ENCODE data around the gene ALS2CL.

Gene ALS2CL

DNA sequence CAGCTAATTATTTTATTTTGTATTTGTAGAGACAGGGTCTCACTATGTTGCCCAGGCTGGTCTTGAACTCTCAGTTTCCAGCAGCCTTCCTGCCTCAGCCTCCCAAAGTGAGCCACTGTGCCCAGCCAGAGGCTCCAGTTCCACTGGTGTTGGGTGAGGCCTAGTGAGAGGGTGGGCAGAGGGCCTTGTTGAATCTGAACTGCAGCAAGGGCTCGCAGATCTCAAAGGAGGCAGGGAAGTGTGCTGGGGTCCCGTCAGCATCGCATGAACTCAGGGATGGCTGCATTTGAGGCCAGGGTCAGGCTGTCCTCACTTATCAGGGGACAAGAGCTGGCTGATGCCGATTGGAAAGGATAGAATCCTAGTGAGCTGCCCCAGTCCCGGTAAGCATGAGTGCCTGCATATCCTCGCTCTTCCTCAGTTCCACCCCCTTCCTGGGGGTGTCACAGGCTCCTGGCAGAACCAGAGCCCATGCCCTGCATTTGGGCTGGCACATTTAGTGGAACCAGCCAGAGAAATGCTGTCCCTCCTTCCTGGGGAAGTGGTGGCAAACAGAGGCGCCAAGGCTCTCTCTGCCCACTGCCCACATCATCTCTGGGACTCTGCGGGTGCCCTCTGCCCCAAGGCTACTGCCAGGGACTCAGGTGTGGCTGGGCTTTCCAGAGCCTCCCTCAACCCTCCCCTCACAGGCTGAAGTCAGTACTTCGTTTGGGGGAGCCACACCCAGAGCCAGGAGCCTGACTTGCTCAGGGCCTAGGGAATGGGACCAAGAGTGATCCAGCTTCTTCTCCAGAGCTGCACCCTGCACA is 24.1 kb downstream of the ALS2CL start:
- Histone ChIP-seq H3K79me1 (replicated peaks; ENCODE audit: low read length, poor library complexity, severe bottlenecking) (no peaks in the 10 kb centered on the region), H3K14ac (ENCODE audit: low read length in 2 of 2) (no peak overlapping the region), H3K4me1 (ENCODE audit: control insufficient read depth, insufficient read depth, low read depth, low read length) (peaks cover 2% of the 10 kb centered on the region), H2BK5ac (ENCODE audit: low read depth, low read length, poor library complexity, severe bottlenecking) (no peak overlapping the region), H2BK120ac (ENCODE audit: low read depth, low read length) (no peak overlapping the region), H3K36me3 (ENCODE audit: control insufficient read depth in 1 of 2, insufficient read depth in 2 of 2, low read depth in 1 of 2, low read length in 2 of 2) (no peaks in the 10 kb centered on the region), H3K4ac (ENCODE audit: low read depth in 1 of 2, low read length in 2 of 2) (no peak overlapping the region), H3K9ac (ENCODE audit: low read length) (no peak overlapping the region), H3K18ac (ENCODE audit: low read depth in 1 of 2, low read length in 2 of 2) (no peak overlapping the region), H3K9me3 (ENCODE audit: control insufficient read depth, low read length) (no peaks in the 10 kb centered on the region), H3K4me3 (ENCODE audit: insufficient read depth in 1 of 2, low read depth in 1 of 2, low read length in 2 of 2) (no peak overlapping the region), H2BK12ac (ENCODE audit: low read length in 2 of 2) (no peak overlapping the region), H3K4me2 (ENCODE audit: low read length, poor library complexity, severe bottlenecking) (no peak overlapping the region), H3K27ac (ENCODE audit: low read length, poor library complexity, severe bottlenecking) (no peak overlapping the region), H2BK15ac (ENCODE audit: low read depth, poor library complexity, severe bottlenecking) (no peak overlapping the region), H2AFZ (ENCODE audit: low read depth, low read length) (no peak overlapping the region), H4K91ac (ENCODE audit: low read length) (no peak overlapping the region), H2AK5ac (ENCODE audit: low read length, severe bottlenecking) (no peak overlapping the region), H3K23ac (ENCODE audit: low read length in 2 of 2) (no peak overlapping the region), H4K8ac (ENCODE audit: low read length) (no peak overlapping the region), H3K27me3 (ENCODE audit: control insufficient read depth in 1 of 2, insufficient read depth in 1 of 2, low read length in 2 of 2) (peaks cover 10 to 35% of the 10 kb centered on the region in 2 experiments)
- no peak for DNase-seq
- WGBS = 88% methylated on average over 9 of the region's 9 CpGs

DNA sequence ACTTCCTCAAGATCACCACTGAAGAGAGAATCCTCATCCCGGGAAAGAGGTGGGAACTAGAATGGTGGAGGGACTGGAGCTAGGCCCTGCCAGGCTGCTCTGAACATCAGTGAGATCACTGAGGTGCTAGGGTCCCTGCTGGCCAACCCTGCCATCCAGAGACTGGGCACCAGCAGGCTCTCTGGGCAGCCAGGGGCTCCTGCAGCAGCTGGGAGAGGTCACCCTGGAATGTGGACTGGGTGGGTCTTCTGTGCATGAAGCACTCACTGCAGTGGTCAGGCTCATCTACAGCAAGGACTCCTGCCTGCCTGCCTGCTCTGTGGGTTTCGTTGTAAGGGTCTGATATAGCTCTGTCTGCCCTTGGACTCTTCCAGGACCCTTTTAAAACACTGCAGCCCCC is 24.9 kb downstream of the ALS2CL start:
- Histone ChIP-seq H4K8ac (ENCODE audit: low read length) (no peak overlapping the region), H2BK15ac (ENCODE audit: low read depth, poor library complexity, severe bottlenecking) (no peak overlapping the region), H3K9me3 (ENCODE audit: control insufficient read depth, low read length) (no peaks in the 10 kb centered on the region), H2AFZ (ENCODE audit: low read depth, low read length) (no peak overlapping the region), H4K91ac (ENCODE audit: low read length) (no peak overlapping the region), H2BK12ac (ENCODE audit: low read length in 2 of 2) (no peak overlapping the region), H3K18ac (ENCODE audit: low read depth in 1 of 2, low read length in 2 of 2) (no peak overlapping the region), H3K9ac (ENCODE audit: low read length) (no peak overlapping the region), H3K4me1 (ENCODE audit: control insufficient read depth, insufficient read depth, low read depth, low read length) (peaks cover 3% of the 10 kb centered on the region), H2AK5ac (ENCODE audit: low read length, severe bottlenecking) (no peak overlapping the region), H3K36me3 (ENCODE audit: control insufficient read depth in 1 of 2, insufficient read depth in 2 of 2, low read depth in 1 of 2, low read length in 2 of 2) (no peaks in the 10 kb centered on the region), H3K27ac (ENCODE audit: low read length, poor library complexity, severe bottlenecking) (no peak overlapping the region), H3K23ac (ENCODE audit: low read length in 2 of 2) (no peak overlapping the region), H3K14ac (ENCODE audit: low read length in 2 of 2) (no peak overlapping the region), H3K79me1 (replicated peaks; ENCODE audit: low read length, poor library complexity, severe bottlenecking) (no peaks in the 10 kb centered on the region), H3K4me2 (ENCODE audit: low read length, poor library complexity, severe bottlenecking) (no peak overlapping the region), H2BK5ac (ENCODE audit: low read depth, low read length, poor library complexity, severe bottlenecking) (no peak overlapping the region), H2BK120ac (ENCODE audit: low read depth, low read length) (no peak overlapping the region), H3K27me3 (ENCODE audit: control insufficient read depth in 1 of 2, insufficient read depth in 1 of 2, low read length in 2 of 2) (peaks cover 12 to 31% of the 10 kb centered on the region in 2 experiments), H3K4ac (ENCODE audit: low read depth in 1 of 2, low read length in 2 of 2) (no peak overlapping the region), H3K4me3 (ENCODE audit: insufficient read depth in 1 of 2, low read depth in 1 of 2, low read length in 2 of 2) (no peak overlapping the region)
- WGBS = 94% methylated on average over 2 of the region's 2 CpGs
- no peak for DNase-seq

DNA sequence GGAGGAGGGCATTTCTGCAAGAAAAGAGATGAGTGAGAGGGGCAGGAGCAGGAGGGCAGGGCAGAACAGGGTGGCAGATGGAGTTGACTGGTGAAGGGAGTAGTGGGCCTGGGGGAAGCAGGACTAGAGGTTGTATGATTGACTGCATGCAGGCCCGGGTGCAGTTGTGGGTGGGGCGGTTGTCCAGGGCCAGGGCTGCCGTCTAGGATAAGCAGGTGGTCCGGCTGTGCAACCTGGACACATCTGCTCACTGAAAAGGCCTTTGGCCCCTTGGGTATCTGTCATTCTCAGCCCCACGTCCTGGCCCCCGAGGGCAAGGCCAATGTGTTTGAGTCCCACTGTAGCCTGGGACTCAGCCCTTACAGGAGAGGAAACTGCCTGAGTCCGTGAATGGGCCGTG is 25.4 kb downstream of the ALS2CL start:
- WGBS = 78% methylated on average over 8 of the region's 8 CpGs
- H3K23ac ChIP-seq (ENCODE audit: low read length in 2 of 2) = no peak overlapping the region
- no peak overlapping the region for H2AK5ac ChIP-seq (ENCODE audit: low read length, severe bottlenecking)
- no peaks in the 10 kb centered on the region for H3K9me3 ChIP-seq (ENCODE audit: control insufficient read depth, low read length)
- H4K91ac ChIP-seq (ENCODE audit: low read length) = no peak overlapping the region
- no peak overlapping the region for H3K4me2 ChIP-seq (ENCODE audit: low read length, poor library complexity, severe bottlenecking)
- H3K4me1 ChIP-seq (ENCODE audit: control insufficient read depth, insufficient read depth, low read depth, low read length) = peaks cover 5% of the 10 kb centered on the region
- H3K27ac ChIP-seq (ENCODE audit: low read length, poor library complexity, severe bottlenecking) = no peak overlapping the region
- peaks cover 12 to 27% of the 10 kb centered on the region in 2 experiments for H3K27me3 ChIP-seq (ENCODE audit: control insufficient read depth in 1 of 2, insufficient read depth in 1 of 2, low read length in 2 of 2)
- H2BK120ac ChIP-seq (ENCODE audit: low read depth, low read length) = no peak overlapping the region
- no peaks in the 10 kb centered on the region for H3K36me3 ChIP-seq (ENCODE audit: control insufficient read depth in 1 of 2, insufficient read depth in 2 of 2, low read depth in 1 of 2, low read length in 2 of 2)
- H4K8ac ChIP-seq (ENCODE audit: low read length) = no peak overlapping the region
- no peak overlapping the region for H3K4ac ChIP-seq (ENCODE audit: low read depth in 1 of 2, low read length in 2 of 2)
- no peak for DNase-seq
- no peak overlapping the region for H3K18ac ChIP-seq (ENCODE audit: low read depth in 1 of 2, low read length in 2 of 2)
- H3K79me1 ChIP-seq (replicated peaks; ENCODE audit: low read length, poor library complexity, severe bottlenecking) = no peaks in the 10 kb centered on the region
- no peak overlapping the region for H2BK15ac ChIP-seq (ENCODE audit: low read depth, poor library complexity, severe bottlenecking)
- no peak overlapping the region for H3K9ac ChIP-seq (ENCODE audit: low read length)
- H2AFZ ChIP-seq (ENCODE audit: low read depth, low read length) = no peak overlapping the region
- H3K4me3 ChIP-seq (ENCODE audit: insufficient read depth in 1 of 2, low read depth in 1 of 2, low read length in 2 of 2) = no peak overlapping the region
- H3K14ac ChIP-seq (ENCODE audit: low read length in 2 of 2) = no peak overlapping the region
- no peak overlapping the region for H2BK12ac ChIP-seq (ENCODE audit: low read length in 2 of 2)
- no peak overlapping the region for H2BK5ac ChIP-seq (ENCODE audit: low read depth, low read length, poor library complexity, severe bottlenecking)

DNA sequence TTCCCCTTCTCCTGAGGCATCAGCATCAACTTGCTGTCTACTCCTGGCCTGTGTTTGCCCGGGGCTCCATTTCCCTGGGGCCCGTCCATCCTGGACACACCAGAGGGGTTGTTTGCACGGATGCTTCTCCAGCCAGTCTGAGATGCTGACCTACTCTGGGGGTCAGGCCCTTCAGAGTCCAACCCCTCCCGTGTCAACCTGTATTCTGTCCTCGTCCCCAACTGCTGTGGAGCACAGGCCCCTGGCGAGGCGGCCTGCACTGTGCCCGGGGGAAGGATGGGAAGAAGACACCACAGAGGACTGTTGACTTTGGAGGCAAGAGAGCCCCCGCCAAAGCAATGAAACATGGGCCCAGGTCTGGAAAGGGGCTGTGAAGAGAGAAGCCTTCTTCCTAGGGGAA is 25.8 kb downstream of the ALS2CL start:
- Histone ChIP-seq H3K4me3 (ENCODE audit: insufficient read depth in 1 of 2, low read depth in 1 of 2, low read length in 2 of 2) (no peak overlapping the region), H3K18ac (ENCODE audit: low read depth in 1 of 2, low read length in 2 of 2) (no peak overlapping the region), H3K27ac (ENCODE audit: low read length, poor library complexity, severe bottlenecking) (no peak overlapping the region), H2BK5ac (ENCODE audit: low read depth, low read length, poor library complexity, severe bottlenecking) (no peak overlapping the region), H3K79me1 (replicated peaks; ENCODE audit: low read length, poor library complexity, severe bottlenecking) (no peaks in the 10 kb centered on the region), H3K4me2 (ENCODE audit: low read length, poor library complexity, severe bottlenecking) (no peak overlapping the region), H3K9me3 (ENCODE audit: control insufficient read depth, low read length) (no peaks in the 10 kb centered on the region), H2BK15ac (ENCODE audit: low read depth, poor library complexity, severe bottlenecking) (no peak overlapping the region), H3K23ac (ENCODE audit: low read length in 2 of 2) (no peak overlapping the region), H2BK12ac (ENCODE audit: low read length in 2 of 2) (no peak overlapping the region), H3K27me3 (ENCODE audit: control insufficient read depth in 1 of 2, insufficient read depth in 1 of 2, low read length in 2 of 2) (peaks cover 13 to 31% of the 10 kb centered on the region in 2 experiments), H3K4me1 (ENCODE audit: control insufficient read depth, insufficient read depth, low read depth, low read length) (peaks cover 8% of the 10 kb centered on the region), H4K91ac (ENCODE audit: low read length) (no peak overlapping the region), H2AFZ (ENCODE audit: low read depth, low read length) (no peak overlapping the region), H2AK5ac (ENCODE audit: low read length, severe bottlenecking) (no peak overlapping the region), H3K36me3 (ENCODE audit: control insufficient read depth in 1 of 2, insufficient read depth in 2 of 2, low read depth in 1 of 2, low read length in 2 of 2) (no peaks in the 10 kb centered on the region), H3K14ac (ENCODE audit: low read length in 2 of 2) (no peak overlapping the region), H3K9ac (ENCODE audit: low read length) (no peak overlapping the region), H2BK120ac (ENCODE audit: low read depth, low read length) (no peak overlapping the region), H4K8ac (ENCODE audit: low read length) (no peak overlapping the region), H3K4ac (ENCODE audit: low read depth in 1 of 2, low read length in 2 of 2) (no peak overlapping the region)
- no peak for DNase-seq
- whole genome bisulfite sequencing = 92% methylated on average over 9 of the region's 9 CpGs
